ENCODE results near the gene DPEP3.

The DPEP3 gene

DNA sequence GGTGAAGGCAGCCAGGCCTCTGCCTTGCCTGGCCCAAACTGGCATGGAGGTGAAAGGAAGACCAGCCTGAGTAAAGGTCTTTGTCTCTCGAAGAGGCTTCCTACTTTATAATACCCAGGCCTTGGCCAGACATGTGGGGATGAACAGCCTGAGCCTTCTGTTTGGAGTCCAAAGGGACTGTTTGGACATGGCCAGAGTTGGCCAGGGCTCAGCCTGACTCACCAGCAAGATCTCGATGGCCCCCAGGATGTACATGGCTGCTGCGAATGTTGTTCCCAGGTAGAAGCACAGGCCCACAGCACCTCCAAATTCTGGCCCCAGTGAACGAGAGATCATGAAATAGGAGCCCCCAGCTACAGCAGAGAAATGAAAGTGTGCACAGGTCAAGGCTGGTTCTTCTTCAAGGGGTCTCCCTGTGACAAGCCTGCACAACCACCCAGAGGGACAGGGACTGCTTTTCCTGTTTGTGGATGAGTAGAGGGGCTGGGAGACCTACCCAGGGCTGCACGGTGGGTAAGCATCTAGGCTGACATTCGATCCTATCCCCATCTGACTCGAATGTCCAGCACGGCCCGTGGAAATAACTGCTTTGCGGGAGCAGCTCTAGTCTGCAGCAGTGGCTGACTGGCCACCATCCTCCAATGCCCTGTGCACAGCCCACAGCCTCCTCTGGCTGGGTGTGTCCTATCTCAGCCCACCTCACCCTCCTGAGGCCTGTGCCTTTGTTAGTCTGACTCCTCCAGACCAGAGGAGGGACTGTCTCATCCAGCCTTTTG is 25.7 kb downstream of the DPEP3 start:
- no peaks in the 10 kb centered on the region for H3K79me2 ChIP-seq (ENCODE audit: insufficient read depth, low read depth)
- no peak overlapping the region for H3K27ac ChIP-seq
- no peak overlapping the region for H3K4me3 ChIP-seq (IDR thresholded peaks at IDR 0.05; ENCODE audit: insufficient read depth, low read depth, low read length)
- TF ChIP-seq, protein P1, sequence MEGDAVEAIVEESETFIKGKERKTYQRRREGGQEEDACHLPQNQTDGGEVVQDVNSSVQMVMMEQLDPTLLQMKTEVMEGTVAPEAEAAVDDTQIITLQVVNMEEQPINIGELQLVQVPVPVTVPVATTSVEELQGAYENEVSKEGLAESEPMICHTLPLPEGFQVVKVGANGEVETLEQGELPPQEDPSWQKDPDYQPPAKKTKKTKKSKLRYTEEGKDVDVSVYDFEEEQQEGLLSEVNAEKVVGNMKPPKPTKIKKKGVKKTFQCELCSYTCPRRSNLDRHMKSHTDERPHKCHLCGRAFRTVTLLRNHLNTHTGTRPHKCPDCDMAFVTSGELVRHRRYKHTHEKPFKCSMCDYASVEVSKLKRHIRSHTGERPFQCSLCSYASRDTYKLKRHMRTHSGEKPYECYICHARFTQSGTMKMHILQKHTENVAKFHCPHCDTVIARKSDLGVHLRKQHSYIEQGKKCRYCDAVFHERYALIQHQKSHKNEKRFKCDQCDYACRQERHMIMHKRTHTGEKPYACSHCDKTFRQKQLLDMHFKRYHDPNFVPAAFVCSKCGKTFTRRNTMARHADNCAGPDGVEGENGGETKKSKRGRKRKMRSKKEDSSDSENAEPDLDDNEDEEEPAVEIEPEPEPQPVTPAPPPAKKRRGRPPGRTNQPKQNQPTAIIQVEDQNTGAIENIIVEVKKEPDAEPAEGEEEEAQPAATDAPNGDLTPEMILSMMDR (conservative IDR thresholded peaks at IDR 0.05; ENCODE audit: low read depth, low read length), result no peak
- H2AFZ ChIP-seq (ENCODE audit: low read depth), result no peak overlapping the region
- H3K4me2 ChIP-seq, result no peak overlapping the region
- no peaks in the 10 kb centered on the region for H3K27me3 ChIP-seq (ENCODE audit: insufficient read depth, low read depth)
- H3K4me1 ChIP-seq (ENCODE audit: low read depth, poor library complexity, severe bottlenecking), result no peaks in the 10 kb centered on the region
- no peaks in the 10 kb centered on the region for H4K20me1 ChIP-seq (ENCODE audit: insufficient read depth)
- H3K36me3 ChIP-seq (ENCODE audit: insufficient read depth), result no peaks in the 10 kb centered on the region
- H3K9ac ChIP-seq, result no peak overlapping the region

DNA sequence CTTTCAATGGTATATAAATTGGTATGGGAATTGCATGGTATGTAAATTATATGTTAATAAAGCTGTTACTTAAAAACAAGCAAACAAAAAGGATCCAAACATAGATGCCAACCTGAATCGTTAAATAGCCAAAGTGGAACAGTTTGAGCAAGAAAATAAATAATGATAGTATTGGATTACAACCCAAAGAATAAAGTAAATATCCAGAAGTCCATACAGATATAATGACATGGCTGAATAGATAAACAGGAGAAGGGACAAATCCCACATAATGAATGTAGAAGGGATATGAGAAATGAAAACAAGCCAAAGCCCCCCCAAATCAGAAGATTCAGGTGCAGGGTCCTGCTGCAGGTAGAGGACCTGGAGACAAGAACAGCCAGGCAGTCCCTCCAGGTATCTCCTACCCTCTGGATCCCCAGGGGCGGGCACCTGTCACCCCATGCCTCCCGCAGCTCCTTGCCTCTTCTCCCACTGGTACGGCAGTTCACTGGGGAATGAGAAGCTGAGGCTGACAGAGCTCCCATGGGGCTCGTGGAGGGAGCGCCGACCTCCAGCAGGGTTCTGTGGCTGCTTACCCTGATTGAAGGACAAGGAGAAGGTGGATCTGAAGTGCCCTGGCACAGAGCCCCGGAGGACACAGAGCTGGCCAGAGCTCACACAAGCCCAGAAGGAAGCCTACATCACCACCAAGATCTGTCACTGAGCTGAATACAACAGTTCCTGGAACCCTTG is 26.5 kb downstream of the DPEP3 start:
- H3K27ac ChIP-seq, result no peak overlapping the region
- H4K20me1 ChIP-seq (ENCODE audit: insufficient read depth), result no peaks in the 10 kb centered on the region
- no peak overlapping the region for H3K4me2 ChIP-seq
- H3K4me1 ChIP-seq (ENCODE audit: low read depth, poor library complexity, severe bottlenecking), result no peaks in the 10 kb centered on the region
- no peak overlapping the region for H3K9ac ChIP-seq
- TF ChIP-seq, protein P1 (conservative IDR thresholded peaks at IDR 0.05; ENCODE audit: low read depth, low read length), result no peak
- H2AFZ ChIP-seq (ENCODE audit: low read depth), result no peak overlapping the region
- no peaks in the 10 kb centered on the region for H3K79me2 ChIP-seq (ENCODE audit: insufficient read depth, low read depth)
- H3K4me3 ChIP-seq (IDR thresholded peaks at IDR 0.05; ENCODE audit: insufficient read depth, low read depth, low read length), result no peak overlapping the region
- no peaks in the 10 kb centered on the region for H3K36me3 ChIP-seq (ENCODE audit: insufficient read depth)
- H3K27me3 ChIP-seq (ENCODE audit: insufficient read depth, low read depth), result no peaks in the 10 kb centered on the region

DNA sequence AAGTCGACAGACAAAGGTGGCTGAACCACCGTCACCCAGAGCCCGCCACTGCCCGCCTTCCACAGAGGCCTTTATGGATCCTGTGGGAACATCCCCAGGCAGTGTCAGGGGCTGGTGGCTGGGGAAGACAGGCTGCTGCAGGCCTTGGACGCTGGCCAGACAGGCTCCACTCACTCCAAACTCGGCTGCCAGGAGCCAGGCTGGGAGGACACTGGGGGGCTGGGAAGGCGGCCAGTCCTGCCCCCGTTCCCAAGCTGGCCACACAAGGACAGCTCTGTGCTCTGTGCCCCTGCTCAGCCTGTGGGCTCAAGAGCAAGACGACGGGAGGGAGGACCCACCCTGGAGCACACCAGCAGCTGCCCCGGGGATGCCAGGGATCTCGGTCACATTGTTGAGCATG is 28.8 kb downstream of the DPEP3 start:
- Histone ChIP-seq H3K9ac (no peak overlapping the region), H3K27me3 (ENCODE audit: insufficient read depth, low read depth) (no peaks in the 10 kb centered on the region), H2AFZ (ENCODE audit: low read depth) (no peak overlapping the region), H3K4me1 (ENCODE audit: low read depth, poor library complexity, severe bottlenecking) (no peaks in the 10 kb centered on the region), H3K4me2 (no peak overlapping the region), H3K36me3 (ENCODE audit: insufficient read depth) (no peaks in the 10 kb centered on the region), H3K79me2 (ENCODE audit: insufficient read depth, low read depth) (no peaks in the 10 kb centered on the region), H3K4me3 (IDR thresholded peaks at IDR 0.05; ENCODE audit: insufficient read depth, low read depth, low read length) (no peak overlapping the region), H4K20me1 (ENCODE audit: insufficient read depth) (no peaks in the 10 kb centered on the region), H3K27ac (no peak overlapping the region)
- TF ChIP-seq, protein P1 (conservative IDR thresholded peaks at IDR 0.05; ENCODE audit: low read depth, low read length), result no peak

DNA sequence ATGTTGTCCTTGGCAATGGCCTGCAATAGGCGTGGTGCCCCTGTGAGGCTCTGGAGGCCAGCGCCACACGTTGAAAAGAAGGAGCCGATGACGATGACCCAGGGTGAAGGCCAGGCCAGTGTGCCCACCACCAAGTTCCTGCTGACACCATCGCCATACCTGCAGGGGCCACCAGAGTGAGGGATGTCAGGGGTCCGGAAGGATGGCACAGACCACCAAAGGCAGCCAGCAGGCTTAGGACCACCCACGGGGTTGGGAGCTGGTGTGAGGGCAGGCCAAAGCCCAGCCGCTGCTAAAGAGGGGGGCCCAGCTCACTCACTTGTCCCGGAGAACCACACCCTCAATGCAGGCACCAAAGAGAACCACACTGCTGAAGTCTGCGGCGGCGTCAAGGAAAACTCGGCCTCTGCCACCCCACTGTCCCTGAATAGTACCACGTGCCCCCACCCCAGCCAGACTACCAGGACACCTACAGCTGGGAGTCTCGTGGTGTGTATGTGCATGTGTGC is 29.9 kb downstream of the DPEP3 start:
- no peak overlapping the region for H3K4me3 ChIP-seq (IDR thresholded peaks at IDR 0.05; ENCODE audit: insufficient read depth, low read depth, low read length)
- H3K4me1 ChIP-seq (ENCODE audit: low read depth, poor library complexity, severe bottlenecking), result no peaks in the 10 kb centered on the region
- no peaks in the 10 kb centered on the region for H4K20me1 ChIP-seq (ENCODE audit: insufficient read depth)
- H3K79me2 ChIP-seq (ENCODE audit: insufficient read depth, low read depth), result no peaks in the 10 kb centered on the region
- H3K9ac ChIP-seq, result no peak overlapping the region
- H3K4me2 ChIP-seq, result no peak overlapping the region
- no peaks in the 10 kb centered on the region for H3K36me3 ChIP-seq (ENCODE audit: insufficient read depth)
- H3K27ac ChIP-seq, result no peak overlapping the region
- TF ChIP-seq, protein P1 (conservative IDR thresholded peaks at IDR 0.05; ENCODE audit: low read depth, low read length), result no peak
- no peaks in the 10 kb centered on the region for H3K27me3 ChIP-seq (ENCODE audit: insufficient read depth, low read depth)
- no peak overlapping the region for H2AFZ ChIP-seq (ENCODE audit: low read depth)

Measured in KMS-11 (cell line).